ENCODE data around the gene GID8. TPM values are rescaled to one million over a fixed set of nuclear protein-coding genes. Genes with fewer than 3 reads are reported as not detected.

The GID8 gene
- total and polyA plus RNA-seq, 2 of the 13 experiments (the other 11 are each of a cell fraction or from before 2014, with no cell fraction given): 39.6 to 59.8 TPM

DNA sequence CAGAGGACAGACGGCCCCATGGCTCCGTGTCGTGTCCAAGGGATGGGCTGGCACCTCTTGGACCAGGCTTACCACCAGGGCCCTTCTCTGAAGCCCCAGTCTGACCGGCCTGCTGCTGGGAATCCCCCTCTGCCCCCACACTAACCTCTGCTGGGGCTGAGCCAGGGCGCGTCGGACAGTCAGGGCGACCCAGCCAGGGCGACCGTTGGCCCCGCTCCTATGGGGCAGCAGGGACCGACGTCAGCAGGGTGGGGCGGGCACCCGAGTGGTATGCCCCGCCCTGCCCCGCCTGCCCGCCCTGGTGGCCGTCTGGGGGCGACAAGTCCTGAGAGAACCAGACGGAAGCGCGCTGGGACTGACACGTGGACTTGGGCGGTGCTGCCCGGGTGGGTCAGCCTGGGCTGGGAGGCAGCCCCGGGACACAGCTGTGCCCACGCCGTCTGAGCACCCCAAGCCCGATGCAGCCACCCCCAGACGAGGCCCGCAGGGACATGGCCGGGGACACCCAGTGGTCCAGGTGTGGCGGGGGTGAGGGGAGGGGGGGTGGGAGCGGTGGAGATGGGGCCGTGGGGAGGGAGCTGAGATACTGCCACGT is 14.5 kb downstream of the GID8 start, which contains the start of gene SLC17A9 (continued):
- TF ChIP-seq MEIS1 (CRISPR knock-in tag; IDR thresholded peaks at IDR 0.05; ENCODE audit: borderline replicate concordance) (peak; percentile 93), ZNF709 (CRISPR knock-in tag; IDR thresholded peaks at IDR 0.05) (peak; percentile 79), AHR (CRISPR knock-in tag; IDR thresholded peaks at IDR 0.05) (peak; percentile 56; the same call in 1 of the 2 replicates), GATAD1 (CRISPR knock-in tag; IDR thresholded peaks at IDR 0.05) (peak; percentile 83), ZNF652 (CRISPR knock-in tag; IDR thresholded peaks at IDR 0.05; ENCODE audit: borderline replicate concordance, low read depth) (0 out of 2 replicates have a peak, but pooled peaks have one; percentile 20), ZNF432 (CRISPR knock-in tag; IDR thresholded peaks at IDR 0.05; ENCODE audit: borderline replicate concordance) (no peak; the same call in 1 of the 2 replicates), PAX8 (CRISPR knock-in tag; IDR thresholded peaks at IDR 0.05; ENCODE audit: borderline replicate concordance) (peak; percentile 77; the same call in 1 of the 2 replicates), CBX5 (CRISPR knock-in tag; IDR thresholded peaks at IDR 0.05; ENCODE audit: borderline replicate concordance) (peak; percentile 91; the same call in 1 of the 2 replicates), MAZ (IDR thresholded peaks at IDR 0.05; ENCODE audit: borderline replicate concordance, low read depth, low read length) (peak; percentile 97), MAZ (CRISPR knock-in tag; IDR thresholded peaks at IDR 0.05; ENCODE audit: low read depth) (peak; percentile 99; the same call in 1 of the 2 replicates), NFIC (IDR thresholded peaks at IDR 0.05; ENCODE audit: low read length) (no peak), ZBTB21 (CRISPR knock-in tag; IDR thresholded peaks at IDR 0.05) (peak; percentile 51; the same call in 1 of the 2 replicates), ZNF549 (CRISPR knock-in tag; IDR thresholded peaks at IDR 0.05) (no peak), U2AF2 (IDR thresholded peaks at IDR 0.05; ENCODE audit: low read depth, low read length) (no peak), NKX3-1 (CRISPR knock-in tag; IDR thresholded peaks at IDR 0.05) (no peak; the same call in 1 of the 2 replicates), ZSCAN25 (CRISPR knock-in tag; IDR thresholded peaks at IDR 0.05) (peak; percentile 71; the same call in 1 of the 2 replicates), ZNF891 (CRISPR knock-in tag; IDR thresholded peaks at IDR 0.05) (peak; percentile 88; the same call in 1 of the 2 replicates), HMG20A (CRISPR knock-in tag; IDR thresholded peaks at IDR 0.05; ENCODE audit: borderline replicate concordance) (no peak), ASH2L (IDR thresholded peaks at IDR 0.05; ENCODE audit: insufficient read length, low read depth, low read length) (peak; percentile 48), KDM4B (CRISPR knock-in tag; IDR thresholded peaks at IDR 0.05) (peak; percentile 98; the same call in 1 of the 2 replicates), ZNF496 (CRISPR knock-in tag; IDR thresholded peaks at IDR 0.05; ENCODE audit: insufficient replicate concordance) (no peak), RXRB (CRISPR knock-in tag; IDR thresholded peaks at IDR 0.05; ENCODE audit: borderline replicate concordance) (peak; percentile 81), ZNF788 (CRISPR knock-in tag; IDR thresholded peaks at IDR 0.05; ENCODE audit: borderline replicate concordance) (peak; percentile 99)
- TF ChIP-seq, protein P1, sequence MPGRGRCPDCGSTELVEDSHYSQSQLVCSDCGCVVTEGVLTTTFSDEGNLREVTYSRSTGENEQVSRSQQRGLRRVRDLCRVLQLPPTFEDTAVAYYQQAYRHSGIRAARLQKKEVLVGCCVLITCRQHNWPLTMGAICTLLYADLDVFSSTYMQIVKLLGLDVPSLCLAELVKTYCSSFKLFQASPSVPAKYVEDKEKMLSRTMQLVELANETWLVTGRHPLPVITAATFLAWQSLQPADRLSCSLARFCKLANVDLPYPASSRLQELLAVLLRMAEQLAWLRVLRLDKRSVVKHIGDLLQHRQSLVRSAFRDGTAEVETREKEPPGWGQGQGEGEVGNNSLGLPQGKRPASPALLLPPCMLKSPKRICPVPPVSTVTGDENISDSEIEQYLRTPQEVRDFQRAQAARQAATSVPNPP (CRISPR knock-in tag; IDR thresholded peaks at IDR 0.05): no peak
- TF ChIP-seq, protein P2, sequence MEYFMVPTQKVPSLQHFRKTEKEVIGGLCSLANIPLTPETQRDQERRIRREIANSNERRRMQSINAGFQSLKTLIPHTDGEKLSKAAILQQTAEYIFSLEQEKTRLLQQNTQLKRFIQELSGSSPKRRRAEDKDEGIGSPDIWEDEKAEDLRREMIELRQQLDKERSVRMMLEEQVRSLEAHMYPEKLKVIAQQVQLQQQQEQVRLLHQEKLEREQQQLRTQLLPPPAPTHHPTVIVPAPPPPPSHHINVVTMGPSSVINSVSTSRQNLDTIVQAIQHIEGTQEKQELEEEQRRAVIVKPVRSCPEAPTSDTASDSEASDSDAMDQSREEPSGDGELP (IDR thresholded peaks at IDR 0.05; ENCODE audit: borderline replicate concordance, low read depth): peak; percentile 89; the same call in 1 of the 2 replicates
- TF ChIP-seq, protein P3, sequence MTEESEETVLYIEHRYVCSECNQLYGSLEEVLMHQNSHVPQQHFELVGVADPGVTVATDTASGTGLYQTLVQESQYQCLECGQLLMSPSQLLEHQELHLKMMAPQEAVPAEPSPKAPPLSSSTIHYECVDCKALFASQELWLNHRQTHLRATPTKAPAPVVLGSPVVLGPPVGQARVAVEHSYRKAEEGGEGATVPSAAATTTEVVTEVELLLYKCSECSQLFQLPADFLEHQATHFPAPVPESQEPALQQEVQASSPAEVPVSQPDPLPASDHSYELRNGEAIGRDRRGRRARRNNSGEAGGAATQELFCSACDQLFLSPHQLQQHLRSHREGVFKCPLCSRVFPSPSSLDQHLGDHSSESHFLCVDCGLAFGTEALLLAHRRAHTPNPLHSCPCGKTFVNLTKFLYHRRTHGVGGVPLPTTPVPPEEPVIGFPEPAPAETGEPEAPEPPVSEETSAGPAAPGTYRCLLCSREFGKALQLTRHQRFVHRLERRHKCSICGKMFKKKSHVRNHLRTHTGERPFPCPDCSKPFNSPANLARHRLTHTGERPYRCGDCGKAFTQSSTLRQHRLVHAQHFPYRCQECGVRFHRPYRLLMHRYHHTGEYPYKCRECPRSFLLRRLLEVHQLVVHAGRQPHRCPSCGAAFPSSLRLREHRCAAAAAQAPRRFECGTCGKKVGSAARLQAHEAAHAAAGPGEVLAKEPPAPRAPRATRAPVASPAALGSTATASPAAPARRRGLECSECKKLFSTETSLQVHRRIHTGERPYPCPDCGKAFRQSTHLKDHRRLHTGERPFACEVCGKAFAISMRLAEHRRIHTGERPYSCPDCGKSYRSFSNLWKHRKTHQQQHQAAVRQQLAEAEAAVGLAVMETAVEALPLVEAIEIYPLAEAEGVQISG (CRISPR knock-in tag; IDR thresholded peaks at IDR 0.05): peak; percentile 92
